ENCODE measurements around the gene TRIM65. TPM values are rescaled to one million over a fixed set of nuclear protein-coding genes. Genes with fewer than 3 reads are reported as not detected.

TRIM65 gene
- total RNA-seq, 6 experiments from 2014 or later, result 10.3 to 12.6 (median 11.0) TPM

DNA sequence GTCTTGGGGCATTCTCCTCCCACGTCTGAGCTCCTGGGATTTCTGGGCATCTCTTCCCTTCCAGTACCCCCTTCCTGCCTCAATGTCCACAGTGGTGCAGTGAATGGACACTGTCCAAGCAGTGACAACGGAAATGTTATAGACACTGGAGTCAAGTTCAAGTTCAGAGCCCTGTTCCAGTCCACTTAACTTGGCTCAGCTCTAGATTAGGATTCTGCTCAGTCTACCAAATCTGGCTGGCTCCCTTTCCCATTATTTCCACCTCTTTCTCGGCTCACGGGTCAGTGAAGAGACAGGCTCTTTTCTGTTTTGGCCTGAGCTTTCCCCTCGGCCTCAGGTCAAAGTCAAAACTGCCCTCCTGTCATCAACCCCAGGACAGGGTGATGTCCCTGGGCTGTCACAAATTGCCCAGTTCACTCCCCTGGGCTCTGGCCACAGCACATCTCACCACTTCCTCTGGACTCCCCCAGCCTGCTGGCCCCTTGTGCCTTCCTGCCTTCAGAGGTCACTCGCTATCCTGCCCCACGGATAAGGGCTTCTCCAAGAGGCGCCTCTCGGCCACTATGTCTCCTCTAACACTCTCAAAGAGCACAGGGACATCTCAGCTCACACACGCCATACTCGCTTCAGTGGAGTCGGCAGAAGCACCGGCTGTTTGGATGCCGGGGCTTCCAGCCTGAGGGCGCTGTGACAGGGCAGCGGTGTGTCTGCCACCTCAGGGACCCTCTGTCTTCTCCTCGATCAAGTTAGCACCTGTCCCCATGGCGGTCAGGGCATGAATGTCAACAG, 25.6 kb upstream of the TRIM65 start:
- Mint-ChIP-seq H3K4me3 (no peak overlapping the region), H3K27me3 (ENCODE audit: insufficient read depth) (no peaks in the 10 kb centered on the region; the same call in none of the 2 replicates), H3K4me1 (ENCODE audit: low read depth) (no peaks in the 10 kb centered on the region; the same call in 1 of the 2 replicates), H3K27ac (no peak overlapping the region), H3K9me3 (no peaks in the 10 kb centered on the region), H3K36me3 (ENCODE audit: low read depth) (0 out of 2 replicates have a peak, but pooled peaks cover under 1% of the 10 kb centered on the region)
- no peak for DNase-seq
- TF ChIP-seq, protein P1, sequence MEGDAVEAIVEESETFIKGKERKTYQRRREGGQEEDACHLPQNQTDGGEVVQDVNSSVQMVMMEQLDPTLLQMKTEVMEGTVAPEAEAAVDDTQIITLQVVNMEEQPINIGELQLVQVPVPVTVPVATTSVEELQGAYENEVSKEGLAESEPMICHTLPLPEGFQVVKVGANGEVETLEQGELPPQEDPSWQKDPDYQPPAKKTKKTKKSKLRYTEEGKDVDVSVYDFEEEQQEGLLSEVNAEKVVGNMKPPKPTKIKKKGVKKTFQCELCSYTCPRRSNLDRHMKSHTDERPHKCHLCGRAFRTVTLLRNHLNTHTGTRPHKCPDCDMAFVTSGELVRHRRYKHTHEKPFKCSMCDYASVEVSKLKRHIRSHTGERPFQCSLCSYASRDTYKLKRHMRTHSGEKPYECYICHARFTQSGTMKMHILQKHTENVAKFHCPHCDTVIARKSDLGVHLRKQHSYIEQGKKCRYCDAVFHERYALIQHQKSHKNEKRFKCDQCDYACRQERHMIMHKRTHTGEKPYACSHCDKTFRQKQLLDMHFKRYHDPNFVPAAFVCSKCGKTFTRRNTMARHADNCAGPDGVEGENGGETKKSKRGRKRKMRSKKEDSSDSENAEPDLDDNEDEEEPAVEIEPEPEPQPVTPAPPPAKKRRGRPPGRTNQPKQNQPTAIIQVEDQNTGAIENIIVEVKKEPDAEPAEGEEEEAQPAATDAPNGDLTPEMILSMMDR (IDR thresholded peaks at IDR 0.05), result no peak

DNA sequence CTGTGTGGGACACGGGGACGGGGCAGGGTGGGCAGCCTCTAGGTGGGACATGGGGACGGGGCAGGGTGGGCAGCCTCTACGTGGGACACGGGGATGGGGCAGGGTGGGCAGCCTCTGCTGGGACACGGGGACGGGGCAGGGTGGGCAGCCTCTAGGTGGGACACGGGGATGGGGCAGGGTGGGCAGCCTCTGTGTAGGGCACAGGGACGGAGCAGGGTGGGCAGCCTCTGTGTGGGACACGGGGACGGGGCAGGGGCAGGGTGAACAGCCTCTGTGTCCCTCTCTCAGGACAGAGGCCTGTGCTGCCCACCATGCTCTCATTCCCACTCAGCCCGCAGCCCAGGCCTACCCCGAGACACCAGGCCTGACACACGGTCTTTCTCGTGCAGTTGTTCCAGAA, 24.8 kb upstream of the TRIM65 start:
- no peak overlapping the region for H3K27ac Mint-ChIP-seq
- no peak for DNase-seq
- H3K27me3 Mint-ChIP-seq (ENCODE audit: insufficient read depth), result peaks cover 1% of the 10 kb centered on the region
- H3K9me3 Mint-ChIP-seq, result no peaks in the 10 kb centered on the region
- no peak overlapping the region for H3K4me3 Mint-ChIP-seq
- 0 out of 2 replicates have a peak, but pooled peaks cover 4% of the 10 kb centered on the region for H3K36me3 Mint-ChIP-seq (ENCODE audit: low read depth)
- no peaks in the 10 kb centered on the region for H3K4me1 Mint-ChIP-seq (ENCODE audit: low read depth)
- TF ChIP-seq, protein P1 (IDR thresholded peaks at IDR 0.05), result no peak

DNA sequence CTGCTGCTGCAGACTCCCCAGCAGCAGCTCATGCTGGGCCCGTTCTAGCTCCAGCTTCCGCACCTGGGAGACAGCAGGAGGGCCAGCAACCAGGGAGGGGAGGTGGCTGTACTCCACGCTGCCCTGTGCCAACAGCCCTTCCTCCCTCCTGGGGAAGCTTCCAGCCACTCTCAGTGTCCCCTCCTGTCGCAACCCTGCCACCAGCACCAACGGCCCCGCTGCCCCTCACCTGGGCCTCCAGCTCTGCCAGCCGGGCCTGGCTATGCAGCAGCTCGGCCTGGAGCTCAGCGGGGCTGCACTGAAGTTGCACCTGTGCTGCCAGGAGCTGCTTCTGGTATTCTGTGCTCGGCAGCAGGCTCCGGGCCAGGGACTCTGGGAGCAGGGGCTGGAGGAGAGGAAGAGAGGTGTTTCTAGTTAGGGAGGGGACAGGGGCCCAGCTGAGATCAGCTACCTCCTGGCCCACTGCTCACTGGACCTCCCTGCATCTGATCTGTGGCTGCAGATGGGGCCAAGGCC, 23.4 kb upstream of the TRIM65 start:
- DNase-seq, result no peak
- H3K9me3 Mint-ChIP-seq, result no peaks in the 10 kb centered on the region
- TF ChIP-seq, protein P1 (IDR thresholded peaks at IDR 0.05), result no peak
- no peak overlapping the region for H3K27ac Mint-ChIP-seq
- H3K4me3 Mint-ChIP-seq, result no peak overlapping the region
- 0 out of 2 replicates have a peak, but pooled peaks cover 4% of the 10 kb centered on the region for H3K36me3 Mint-ChIP-seq (ENCODE audit: low read depth)
- H3K27me3 Mint-ChIP-seq (ENCODE audit: insufficient read depth), result peaks cover 1% of the 10 kb centered on the region
- no peaks in the 10 kb centered on the region for H3K4me1 Mint-ChIP-seq (ENCODE audit: low read depth)

DNA sequence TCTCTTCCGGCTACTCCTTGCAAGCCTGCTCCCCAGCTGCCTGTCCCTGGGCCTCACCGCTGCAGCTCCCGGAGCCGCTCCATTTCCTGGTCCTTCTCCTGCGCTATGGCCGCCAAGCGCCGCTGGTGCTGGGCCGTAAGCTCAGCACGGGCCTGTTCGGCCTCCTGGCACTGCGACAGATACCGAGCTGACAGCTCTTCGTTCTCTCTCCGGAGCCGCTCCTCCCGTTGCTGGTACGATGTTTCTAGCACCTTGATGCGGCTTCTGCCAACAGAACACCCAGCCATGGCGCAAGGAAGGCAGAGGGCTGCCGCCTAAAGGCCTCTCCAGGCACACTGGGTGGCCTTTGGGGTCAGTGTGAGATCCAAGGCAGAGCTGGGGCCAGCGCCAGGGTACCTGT, 22.9 kb upstream of the TRIM65 start:
- TF ChIP-seq, protein P1 (IDR thresholded peaks at IDR 0.05), result no peak
- Mint-ChIP-seq H3K27ac (no peak overlapping the region), H3K27me3 (ENCODE audit: insufficient read depth) (peaks cover 1% of the 10 kb centered on the region), H3K9me3 (no peaks in the 10 kb centered on the region), H3K36me3 (ENCODE audit: low read depth) (0 out of 2 replicates have a peak, but pooled peaks cover 4% of the 10 kb centered on the region), H3K4me3 (no peak overlapping the region), H3K4me1 (ENCODE audit: low read depth) (no peaks in the 10 kb centered on the region)
- DNase-seq, result no peak

DNA sequence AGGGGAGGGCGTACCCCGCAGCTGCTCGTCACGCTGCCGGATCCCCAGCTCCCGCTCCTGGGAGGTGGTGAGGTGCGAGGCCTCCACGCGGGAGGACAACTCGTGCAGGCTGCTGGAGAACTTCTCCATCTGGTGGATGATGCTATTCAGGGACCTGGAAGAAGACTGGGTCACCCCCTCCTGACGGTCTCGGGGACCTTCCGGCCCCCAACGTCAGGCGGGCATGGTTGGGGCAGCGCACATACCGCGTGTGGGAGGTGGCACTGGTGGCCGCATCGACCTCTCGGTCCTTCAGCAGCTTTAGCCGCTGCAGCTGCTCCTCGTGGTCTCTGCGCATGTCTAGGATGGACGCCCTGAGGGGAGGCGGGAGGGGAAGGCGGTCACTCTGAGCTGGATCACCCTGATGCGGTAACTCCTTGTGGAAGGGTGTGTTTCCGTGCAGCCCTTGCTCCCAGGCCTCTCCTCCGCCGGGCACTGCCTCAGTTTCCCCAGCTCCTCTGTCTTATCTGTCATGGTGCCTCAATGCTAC, 21.2 kb upstream of the TRIM65 start:
- Mint-ChIP-seq H3K9me3 (no peaks in the 10 kb centered on the region), H3K27me3 (ENCODE audit: insufficient read depth) (peaks cover 1% of the 10 kb centered on the region), H3K4me1 (ENCODE audit: low read depth) (no peaks in the 10 kb centered on the region), H3K27ac (no peak overlapping the region), H3K36me3 (ENCODE audit: low read depth) (0 out of 2 replicates have a peak, but pooled peaks cover 4% of the 10 kb centered on the region), H3K4me3 (no peak overlapping the region)
- DNase-seq, result no peak
- TF ChIP-seq, protein P1 (IDR thresholded peaks at IDR 0.05), result no peak
